NB4 (cell line): Measurements from ENCODE around the gene HPS6.

ENCODE experiments used
- DNase-seq: peaks from one replicate; pipeline ENCODE4 v3.0.0; 2010; ENCODE audit warnings: low read depth
- H3K4me3 ChIP-seq: one replicate; pipeline ENCODE4 v1.5.1; 2011; ENCODE audit warnings: mild to moderate bottlenecking, low read depth, low read length, moderate library complexity
- MYC ChIP-seq: IDR thresholded peaks from 2 replicates; pipeline ENCODE4 v1.6.1; 2011; ENCODE audit warnings: low read depth, low read length
- POLR2A ChIP-seq: IDR thresholded peaks from 2 replicates; pipeline ENCODE4 v1.6.1; 2011; ENCODE audit warnings: mild to moderate bottlenecking; ENCODE audit not compliant: insufficient read length; ENCODE audit errors: extremely low read depth
- TF ChIP-seq, protein P1 (sequence below): IDR thresholded peaks from one replicate; pipeline ENCODE4 v1.5.1; 2012; ENCODE audit warnings: low read depth, low read length
- TF ChIP-seq, protein P2 (sequence below): IDR thresholded peaks from 2 replicates; pipeline ENCODE4 v1.6.1; 2011; ENCODE audit warnings: low read depth, low read length

HPS6 gene

DNA sequence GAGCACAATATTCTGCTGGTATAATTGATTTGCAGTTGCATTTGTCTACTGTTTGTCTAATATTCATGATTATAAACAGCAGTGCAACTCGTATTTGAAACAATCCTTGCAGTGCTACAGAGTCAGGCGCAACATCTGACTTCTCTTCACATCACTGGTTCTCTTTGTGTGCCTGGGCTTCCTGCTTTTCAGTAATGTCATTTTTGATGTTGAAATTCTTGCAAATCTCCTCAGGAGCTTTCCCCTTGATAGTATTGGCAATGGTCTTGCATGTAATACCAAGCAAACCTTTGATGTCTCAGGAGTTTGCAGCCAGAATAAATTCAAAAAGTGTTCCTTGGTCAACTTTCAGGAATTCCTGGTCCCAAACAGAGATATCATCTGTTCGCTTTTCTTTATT, 20.2 kb downstream of the HPS6 start:
- DNase-seq, result no peak
- H3K4me3 ChIP-seq, result no peak overlapping the region
- TF ChIP-seq MYC (no peak), POLR2A (no peak)
- TF ChIP-seq, protein P1, sequence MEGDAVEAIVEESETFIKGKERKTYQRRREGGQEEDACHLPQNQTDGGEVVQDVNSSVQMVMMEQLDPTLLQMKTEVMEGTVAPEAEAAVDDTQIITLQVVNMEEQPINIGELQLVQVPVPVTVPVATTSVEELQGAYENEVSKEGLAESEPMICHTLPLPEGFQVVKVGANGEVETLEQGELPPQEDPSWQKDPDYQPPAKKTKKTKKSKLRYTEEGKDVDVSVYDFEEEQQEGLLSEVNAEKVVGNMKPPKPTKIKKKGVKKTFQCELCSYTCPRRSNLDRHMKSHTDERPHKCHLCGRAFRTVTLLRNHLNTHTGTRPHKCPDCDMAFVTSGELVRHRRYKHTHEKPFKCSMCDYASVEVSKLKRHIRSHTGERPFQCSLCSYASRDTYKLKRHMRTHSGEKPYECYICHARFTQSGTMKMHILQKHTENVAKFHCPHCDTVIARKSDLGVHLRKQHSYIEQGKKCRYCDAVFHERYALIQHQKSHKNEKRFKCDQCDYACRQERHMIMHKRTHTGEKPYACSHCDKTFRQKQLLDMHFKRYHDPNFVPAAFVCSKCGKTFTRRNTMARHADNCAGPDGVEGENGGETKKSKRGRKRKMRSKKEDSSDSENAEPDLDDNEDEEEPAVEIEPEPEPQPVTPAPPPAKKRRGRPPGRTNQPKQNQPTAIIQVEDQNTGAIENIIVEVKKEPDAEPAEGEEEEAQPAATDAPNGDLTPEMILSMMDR, result no peak
- TF ChIP-seq, protein P2, sequence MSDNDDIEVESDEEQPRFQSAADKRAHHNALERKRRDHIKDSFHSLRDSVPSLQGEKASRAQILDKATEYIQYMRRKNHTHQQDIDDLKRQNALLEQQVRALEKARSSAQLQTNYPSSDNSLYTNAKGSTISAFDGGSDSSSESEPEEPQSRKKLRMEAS, result no peak

DNA sequence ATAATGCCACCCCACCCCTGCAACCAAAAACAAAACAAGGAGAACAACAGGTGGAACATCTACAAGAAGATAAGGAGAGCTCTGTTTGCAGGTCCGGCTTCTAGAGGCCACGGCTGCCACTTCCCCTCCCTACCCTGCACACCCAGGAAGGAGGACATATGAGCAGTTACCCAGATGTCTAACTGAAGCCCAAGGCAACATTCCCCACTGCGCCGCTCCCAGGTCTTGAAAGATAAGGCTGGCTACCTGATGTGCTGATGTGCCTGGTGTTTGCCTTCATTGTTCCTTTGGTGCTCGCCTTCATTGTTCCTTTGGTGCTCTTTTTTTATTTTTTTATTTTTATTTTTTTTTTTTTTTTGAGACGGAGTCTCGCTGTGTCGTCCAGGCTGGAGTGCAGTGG, 21.0 kb downstream of the HPS6 start:
- DNase-seq, result no peak
- no peak overlapping the region for H3K4me3 ChIP-seq
- TF ChIP-seq, protein P1, result no peak
- no peak for TF ChIP-seq MYC
- TF ChIP-seq, protein P2, result no peak
- TF ChIP-seq POLR2A, result no peak

DNA sequence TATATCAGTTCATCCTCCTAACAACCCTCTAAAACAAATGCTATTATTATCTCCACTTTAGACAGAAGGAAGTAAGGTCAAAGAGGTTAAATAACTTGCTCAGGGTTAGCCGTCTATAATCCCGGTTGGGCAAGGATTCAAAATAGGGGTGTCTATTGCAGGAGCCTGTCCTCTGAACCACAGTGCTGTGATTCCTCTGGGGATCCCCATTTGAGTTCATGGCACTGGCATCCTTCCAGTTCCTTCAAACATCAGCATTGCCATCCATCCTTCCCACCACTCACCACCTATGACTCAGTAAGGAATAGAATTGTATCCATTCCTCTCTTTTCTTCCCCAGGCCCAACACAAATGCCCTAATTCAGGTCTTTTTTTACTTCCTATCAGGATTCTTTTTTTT, 25.6 kb downstream of the HPS6 start:
- no peak overlapping the region for H3K4me3 ChIP-seq
- TF ChIP-seq, protein P1, result no peak
- no peak for TF ChIP-seq POLR2A
- TF ChIP-seq, protein P2, result no peak
- TF ChIP-seq MYC, result no peak
- DNase-seq, result no peak

DNA sequence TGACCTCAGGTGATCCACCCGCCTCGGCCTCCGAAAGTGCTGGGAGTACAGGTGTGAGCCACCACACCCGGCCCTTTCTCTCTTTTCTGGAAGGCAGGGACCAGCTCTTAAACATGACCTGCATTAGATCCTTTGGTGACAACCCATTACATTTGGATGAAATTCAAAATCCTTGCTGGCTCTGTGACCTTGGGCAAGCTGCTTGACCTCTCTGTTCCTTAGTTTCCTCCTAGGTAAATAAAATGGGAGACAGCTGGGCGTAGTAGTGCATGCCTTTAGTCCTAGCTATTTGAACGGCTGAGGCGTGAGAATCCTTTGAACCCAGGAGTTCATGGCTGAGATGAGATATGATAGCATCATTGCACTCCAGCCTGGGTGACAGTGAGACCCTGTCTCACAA, 31.3 kb downstream of the HPS6 start:
- no peak for DNase-seq
- no peak overlapping the region for H3K4me3 ChIP-seq
- TF ChIP-seq, protein P1, result no peak
- TF ChIP-seq MYC (no peak), POLR2A (no peak)
- TF ChIP-seq, protein P2, result no peak

DNA sequence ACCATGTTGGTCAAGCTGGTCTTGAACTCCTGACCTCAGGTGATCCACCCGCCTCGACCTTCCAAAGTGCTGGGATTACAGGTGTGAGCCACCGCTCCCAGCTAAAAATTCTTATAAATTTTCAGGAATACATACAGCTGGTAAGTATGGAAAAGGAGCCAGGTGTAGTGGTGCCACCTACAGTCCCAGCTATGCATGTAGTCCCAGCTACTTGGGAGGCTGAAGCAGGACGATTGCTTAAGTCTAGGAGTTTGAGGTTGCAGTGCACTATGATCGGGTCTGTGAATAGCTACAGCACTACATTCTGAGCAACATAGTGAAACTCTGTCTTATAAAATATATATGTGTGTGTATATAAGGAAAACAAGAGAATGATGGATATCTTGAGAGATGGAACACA, 36.0 kb downstream of the HPS6 start:
- DNase-seq, result peak; percentile 24
- TF ChIP-seq, protein P1, result no peak
- TF ChIP-seq MYC, result no peak
- TF ChIP-seq POLR2A, result no peak
- TF ChIP-seq, protein P2, result no peak
- H3K4me3 ChIP-seq, result no peak overlapping the region

DNA sequence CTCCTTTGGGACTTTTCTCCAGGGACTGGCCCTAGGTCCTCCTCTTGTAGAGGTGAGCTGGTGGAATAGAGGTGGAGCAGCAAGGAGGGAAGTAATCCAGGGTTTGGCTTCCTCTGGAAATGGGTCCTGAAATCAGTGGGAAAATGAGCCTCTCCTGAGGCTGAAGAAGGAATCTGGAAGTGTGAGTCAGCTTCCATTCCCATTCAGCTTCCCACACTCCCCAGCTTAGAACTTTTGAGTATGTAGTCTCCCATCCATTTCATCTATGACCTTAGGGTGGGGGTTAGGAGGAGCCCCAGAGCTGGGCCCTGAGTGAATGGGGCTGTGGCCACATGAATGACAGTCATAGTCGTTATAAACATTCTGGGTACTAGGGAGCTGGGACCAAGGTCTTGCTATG, 37.3 kb downstream of the HPS6 start:
- no peak overlapping the region for H3K4me3 ChIP-seq
- no peak for DNase-seq
- TF ChIP-seq, protein P1, result no peak
- TF ChIP-seq MYC (no peak), POLR2A (no peak)
- TF ChIP-seq, protein P2, result no peak
